ENCODE measurements around the gene RAB23.

DNA sequence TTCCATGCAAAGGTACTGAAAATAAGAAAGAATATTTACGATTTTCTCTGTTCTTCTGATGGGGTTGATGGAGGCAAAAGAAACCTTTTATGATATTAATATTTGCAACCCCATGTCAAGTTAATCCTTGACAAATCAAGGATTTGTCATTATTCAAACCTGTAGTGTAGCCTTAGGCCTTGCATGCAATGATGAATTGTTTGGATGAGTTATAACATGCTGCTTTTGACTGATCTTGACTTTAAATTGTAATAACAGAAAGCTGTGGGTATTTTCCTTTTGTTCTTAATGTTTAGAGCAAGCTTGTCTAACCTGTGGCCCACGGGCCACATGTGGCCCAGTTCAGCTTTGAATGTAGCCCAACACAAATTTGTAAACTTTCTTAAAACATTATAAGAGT is 63.0 kb downstream of the RAB23 start:
- TF ChIP-seq, protein P1, sequence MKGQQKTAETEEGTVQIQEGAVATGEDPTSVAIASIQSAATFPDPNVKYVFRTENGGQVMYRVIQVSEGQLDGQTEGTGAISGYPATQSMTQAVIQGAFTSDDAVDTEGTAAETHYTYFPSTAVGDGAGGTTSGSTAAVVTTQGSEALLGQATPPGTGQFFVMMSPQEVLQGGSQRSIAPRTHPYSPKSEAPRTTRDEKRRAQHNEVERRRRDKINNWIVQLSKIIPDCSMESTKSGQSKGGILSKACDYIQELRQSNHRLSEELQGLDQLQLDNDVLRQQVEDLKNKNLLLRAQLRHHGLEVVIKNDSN (IDR thresholded peaks at IDR 0.05): no peak
- TF ChIP-seq FOXM1 (IDR thresholded peaks at IDR 0.05; ENCODE audit: borderline replicate concordance, low read depth) (no peak), EP300 (IDR thresholded peaks at IDR 0.05; ENCODE audit: borderline replicate concordance) (no peak), NFIC (IDR thresholded peaks at IDR 0.05) (no peak), TCF12 (IDR thresholded peaks at IDR 0.05; ENCODE audit: low read depth) (no peak), RAD21 (IDR thresholded peaks at IDR 0.05; ENCODE audit: low read depth) (no peak)
- TF ChIP-seq, protein P2, sequence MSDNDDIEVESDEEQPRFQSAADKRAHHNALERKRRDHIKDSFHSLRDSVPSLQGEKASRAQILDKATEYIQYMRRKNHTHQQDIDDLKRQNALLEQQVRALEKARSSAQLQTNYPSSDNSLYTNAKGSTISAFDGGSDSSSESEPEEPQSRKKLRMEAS (IDR thresholded peaks at IDR 0.05): no peak
